GM21367 (cell line): ENCODE data around the gene STARD13.
A peak's percentile ranks its signal among the peaks of the same experiment; 100 is the strongest.
"Not testable (repeated sequence)": the region's sequence is repeated elsewhere in the genome, so short reads cannot be mapped to it uniquely, and the experiment has no call there.

Source experiments
- ATAC-seq: cut with Tn5 transposase; IDR thresholded peaks from one replicate; pipeline ENCODE4 v1.9.1; 2021; ENCODE audit not compliant: unreplicated experiment

STARD13 gene

DNA sequence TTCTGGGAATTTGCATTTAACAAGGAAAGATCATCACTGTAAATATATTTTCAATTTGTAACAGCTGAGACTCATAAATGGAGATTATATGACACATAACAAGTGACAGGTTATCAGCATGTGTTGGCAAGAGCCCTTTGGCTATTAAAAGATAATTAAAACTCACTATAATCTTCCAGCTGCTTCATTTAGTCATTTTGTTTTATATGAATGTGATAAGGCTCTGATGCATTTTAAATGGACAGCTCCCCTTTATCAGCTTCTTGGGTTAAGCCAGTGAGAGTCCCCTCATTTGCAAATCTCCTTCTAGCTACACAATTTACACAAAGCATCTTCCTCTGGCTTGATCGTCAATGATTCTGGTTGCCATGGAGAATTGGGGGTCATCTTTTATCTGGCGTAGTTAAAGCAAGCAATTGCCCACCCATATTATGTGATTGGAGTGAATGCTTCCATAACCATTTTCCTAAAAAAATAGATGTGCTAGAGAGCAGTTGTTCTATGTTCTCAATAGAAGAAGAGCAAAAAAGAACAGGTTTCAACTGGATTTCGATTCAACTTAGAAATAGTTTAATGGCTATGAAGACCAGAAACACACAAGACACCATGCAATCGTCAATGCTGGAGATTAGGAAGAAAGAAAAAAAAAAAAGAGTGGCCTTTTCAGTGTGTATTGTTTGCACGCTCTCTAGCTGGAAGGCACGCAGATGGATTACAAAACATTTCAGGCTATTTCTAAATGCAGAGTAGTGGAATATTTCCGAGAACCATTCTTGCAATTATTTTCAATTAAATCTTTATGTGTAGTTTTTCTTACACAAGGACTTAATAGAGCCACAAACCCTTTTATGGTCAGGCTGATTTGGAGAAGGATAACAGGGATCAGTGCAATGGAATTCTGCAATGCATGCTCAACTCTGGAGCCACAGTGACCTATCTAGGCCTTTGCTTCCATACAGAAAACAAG, 27.4 kb downstream of the STARD13 start:
- ATAC-seq = no peak

DNA sequence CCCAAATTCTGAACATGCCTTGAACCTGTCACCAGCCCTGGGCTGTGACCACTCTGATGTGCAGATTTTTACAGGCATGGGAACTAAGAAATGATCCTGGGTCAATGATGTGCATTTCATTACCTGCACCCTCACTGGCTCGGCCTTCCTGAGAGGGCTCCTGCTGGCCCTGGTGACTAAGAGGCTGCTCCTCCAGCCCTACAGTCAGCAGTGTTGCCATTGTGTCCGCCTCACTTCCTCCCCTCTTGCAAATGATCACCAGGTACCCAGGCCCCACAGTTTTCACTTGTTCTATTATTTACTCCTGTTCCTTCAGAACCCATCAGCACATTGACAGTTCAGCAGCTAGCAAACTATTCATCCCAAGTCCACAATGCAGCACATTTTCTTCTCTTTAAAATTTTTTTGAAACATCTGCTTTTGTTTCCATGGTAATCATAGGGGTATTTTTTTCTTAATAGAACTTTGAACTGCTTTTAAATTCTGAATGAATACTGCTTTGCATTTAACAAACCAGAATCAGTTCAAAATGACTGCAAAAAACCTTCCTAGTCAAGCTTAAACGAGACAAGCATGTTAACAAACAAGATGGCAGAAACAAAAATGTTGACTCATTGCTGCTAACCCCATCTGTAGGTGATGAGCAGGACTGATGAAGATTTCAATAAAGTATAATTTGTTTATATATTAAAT, 29.3 kb downstream of the STARD13 start:
- ATAC-seq = no peak

DNA sequence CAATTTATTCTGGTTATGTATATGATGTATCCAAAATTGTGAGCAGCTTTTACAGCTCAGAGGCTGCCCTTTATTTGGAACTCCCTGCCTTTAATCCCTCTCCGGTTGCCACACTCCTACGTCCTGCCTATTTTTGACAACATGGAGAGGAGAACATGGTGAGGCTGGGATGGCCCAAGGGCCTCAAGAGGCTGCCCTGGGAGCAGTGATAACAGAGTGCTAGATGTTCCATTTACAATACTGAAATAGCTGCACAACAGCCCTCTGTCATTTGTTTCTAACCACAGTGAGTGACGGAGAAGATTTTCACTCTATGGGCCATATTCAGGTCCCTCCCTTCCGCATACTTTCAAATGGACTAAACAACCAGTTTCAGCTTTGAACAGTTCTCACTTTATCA, 33.4 kb downstream of the STARD13 start:
- no peak for ATAC-seq

DNA sequence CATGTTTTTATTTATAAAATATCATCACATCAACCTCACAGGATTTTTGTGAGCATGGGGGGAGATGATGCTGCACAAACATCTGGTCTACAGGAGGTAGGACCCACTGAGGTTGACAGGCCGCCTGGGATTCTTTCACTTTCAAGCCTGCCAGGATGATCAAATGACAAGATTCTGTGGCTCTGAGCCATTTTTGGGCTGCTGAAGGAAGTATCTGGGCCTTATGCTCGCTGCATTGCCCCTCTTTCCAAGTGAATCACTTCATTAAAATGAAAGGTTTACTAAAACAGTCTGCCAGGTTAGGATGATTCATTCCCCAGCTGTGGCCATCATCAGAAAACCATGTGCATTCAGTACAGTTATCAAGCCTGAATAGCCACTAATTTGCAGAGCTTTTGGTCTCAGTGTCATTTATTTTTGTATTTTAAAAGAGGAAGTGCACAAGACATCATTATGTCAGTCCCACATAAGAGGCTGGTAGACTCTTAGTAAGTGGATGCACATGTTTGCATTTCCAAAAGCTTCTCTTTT, 34.4 kb downstream of the STARD13 start:
- ATAC-seq = peak; percentile 60

DNA sequence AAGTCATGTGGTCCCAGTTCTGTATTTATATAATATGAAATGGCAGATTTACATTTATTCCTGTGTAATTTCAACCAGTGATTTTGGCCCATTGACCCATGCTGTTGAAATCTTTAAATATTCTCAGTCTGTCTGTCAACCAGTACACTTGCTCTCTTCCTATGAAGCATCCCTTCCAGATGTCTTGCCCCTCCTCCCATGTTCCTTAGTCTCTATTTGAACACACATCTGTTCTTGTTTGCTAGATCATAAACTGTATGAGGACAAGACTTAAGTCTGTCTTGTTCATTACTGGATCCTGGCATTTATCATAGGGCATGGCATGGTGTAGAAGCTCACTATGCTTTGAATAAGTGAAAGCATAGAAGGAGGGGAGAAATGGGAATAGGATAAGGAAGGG, 34.9 kb downstream of the STARD13 start:
- ATAC-seq = no peak

DNA sequence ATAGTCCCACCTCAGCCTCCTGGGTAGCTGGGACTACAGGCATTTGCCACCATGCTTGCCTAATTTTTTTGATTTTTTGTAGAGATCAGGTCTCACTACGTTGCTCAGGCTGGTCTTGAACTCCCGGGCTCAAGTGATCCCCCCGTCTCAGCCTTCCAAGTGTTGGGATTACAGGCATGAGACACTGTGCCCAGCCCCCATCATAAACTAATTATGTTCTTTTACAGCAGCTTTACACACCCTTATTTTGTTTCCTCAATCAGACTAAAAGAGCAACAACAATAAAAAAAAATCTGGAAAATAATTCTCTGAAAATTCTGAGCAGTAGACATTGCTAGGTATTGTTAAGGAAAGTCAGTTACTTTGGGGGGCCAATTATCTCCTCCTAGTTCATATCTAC, 35.7 kb downstream of the STARD13 start:
- no peak for ATAC-seq

DNA sequence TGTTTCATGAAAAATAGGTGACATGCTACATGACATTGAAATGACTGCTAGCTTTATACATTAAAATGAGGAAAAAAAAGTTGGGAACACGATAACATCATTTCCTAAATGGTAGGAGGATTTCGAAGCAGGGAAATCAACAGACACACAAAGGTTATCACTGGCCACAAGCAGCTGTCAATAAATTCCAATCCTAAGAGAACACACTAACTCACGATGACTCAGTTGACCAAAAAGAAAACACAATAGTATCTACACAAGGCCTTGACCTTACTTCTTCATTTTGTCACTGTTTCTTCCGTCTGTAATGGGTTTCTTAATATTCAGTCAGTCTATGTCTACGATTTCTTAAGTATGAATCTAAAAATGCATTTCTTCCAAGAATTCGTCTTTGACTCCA, 36.5 kb downstream of the STARD13 start:
- no peak for ATAC-seq

DNA sequence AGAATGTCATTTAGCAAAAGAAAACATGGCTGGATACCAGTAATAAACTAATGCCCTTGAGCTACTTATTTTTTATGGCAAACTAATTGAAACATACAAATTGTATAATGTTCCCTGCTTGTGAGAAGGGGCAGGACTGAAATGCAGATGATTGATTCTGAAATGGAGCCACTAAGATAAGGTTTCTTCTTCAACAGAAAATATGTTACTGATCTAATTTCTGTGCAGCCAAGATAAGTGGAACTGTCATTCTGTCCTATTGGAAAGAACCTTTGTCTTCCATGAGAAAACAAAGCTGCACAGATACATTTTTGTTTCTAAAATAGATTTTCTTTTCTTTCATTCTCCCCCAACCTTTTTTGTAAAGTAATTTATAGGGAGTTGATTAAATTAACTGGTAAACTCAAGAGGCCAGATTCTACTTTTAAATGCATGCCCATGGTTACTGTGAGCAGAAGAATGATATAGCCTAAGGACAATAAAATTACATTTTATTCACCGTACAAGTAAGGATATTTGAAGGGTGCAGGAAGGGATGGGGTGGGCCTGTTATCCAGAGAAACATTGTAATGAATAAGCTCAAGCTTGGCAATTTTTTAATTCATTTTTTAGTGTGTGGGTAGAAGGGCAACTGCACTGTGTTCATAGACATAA, 39.9 kb downstream of the STARD13 start:
- ATAC-seq = no peak

DNA sequence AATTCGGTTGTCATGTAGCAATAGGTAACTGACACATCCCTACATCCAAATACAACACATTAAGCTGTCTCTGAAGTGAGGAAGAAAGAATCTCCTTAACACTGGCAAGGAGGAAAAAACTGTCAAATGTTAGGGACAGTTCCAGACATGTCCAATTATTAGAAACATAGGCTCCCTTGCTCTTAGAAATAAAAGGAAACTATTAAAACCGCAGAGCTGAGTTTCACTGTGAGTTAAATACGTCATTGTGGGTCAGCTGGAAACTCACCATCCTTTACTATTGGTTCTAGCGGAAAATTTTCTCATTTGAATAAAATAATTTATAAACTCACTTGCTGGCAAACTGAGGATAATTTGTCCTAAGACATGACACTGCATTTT, 40.7 kb downstream of the STARD13 start:
- no peak for ATAC-seq

DNA sequence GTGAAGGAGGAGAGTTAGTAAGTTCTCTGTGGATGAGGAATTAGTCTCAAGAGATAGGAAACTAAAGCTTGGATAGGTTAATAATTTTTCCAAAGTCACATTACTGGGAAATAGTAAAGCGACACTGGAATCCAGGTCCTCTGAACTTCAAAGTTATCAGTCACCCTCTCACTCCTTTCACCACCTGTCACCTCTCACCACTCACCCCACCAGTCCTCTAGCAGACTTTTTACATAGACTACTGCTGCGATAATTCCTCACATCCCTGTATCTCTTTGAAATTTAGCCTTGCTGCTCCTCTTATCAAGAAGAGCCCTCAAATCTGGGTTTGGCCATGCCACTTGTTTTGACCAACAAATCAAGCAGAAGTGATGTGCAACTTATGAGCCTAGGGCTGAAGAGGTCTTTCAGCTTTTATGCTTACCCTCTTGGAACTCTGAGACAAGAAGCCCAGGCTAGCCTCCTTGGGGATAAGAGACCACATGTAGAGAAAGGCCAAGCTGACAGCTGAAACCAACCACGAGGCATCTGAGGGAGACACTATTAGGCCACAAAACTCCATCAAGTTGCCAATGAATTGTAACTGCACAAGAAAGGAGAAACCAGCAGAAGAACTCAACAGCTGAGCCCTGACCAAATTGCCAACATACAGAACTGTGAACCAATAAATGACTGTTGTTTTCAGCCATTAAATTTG, 41.2 kb downstream of the STARD13 start:
- no peak for ATAC-seq

DNA sequence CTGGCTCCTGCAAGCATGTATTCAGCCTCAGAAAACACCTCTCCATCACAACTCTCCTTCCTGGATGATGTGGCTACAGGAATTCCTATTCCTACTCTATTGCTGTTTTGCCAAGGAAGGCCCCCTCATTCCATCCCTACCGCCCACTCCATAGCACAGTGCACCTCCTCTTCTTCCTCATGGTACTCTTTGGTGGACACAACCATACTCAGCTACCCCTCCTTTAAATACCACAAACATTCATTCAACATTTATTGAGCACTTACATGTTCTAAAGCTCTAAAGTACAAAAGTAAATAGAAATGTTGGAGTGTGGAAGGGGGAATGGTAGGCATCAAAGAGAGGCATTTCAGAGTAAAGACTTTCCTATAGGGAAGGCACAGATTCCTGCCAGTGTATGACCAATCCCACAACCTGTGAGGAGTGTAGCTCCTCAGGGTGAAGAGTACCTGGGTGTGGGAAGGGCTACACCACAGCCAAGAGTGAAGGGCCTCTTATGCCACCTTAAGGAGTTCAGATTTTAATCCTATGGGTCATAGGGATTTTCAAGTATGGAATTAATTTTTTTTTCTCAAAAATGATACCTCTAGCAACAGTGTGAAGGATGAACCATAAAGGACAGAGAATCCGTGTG, 42.5 kb downstream of the STARD13 start:
- no peak for ATAC-seq

DNA sequence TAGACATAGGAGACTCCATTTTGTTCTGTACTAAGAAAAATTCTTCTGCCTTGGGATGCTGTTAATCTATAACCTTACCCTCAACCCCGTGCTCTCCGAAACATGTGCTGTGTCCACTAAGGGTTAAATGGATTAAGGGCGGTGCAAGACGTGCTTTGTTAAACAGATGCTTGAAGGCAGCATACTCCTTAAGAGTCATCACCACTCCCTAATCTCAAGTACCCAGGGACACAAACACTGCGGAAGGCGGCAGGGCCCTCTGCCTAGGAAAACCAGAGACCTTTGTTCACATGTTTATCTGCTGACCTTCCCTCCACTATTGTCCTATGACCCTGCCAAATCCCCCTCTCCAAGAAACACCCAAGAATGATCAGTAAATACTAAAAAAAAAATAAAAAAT, 43.2 kb downstream of the STARD13 start:
- not testable (repeated sequence) for ATAC-seq

DNA sequence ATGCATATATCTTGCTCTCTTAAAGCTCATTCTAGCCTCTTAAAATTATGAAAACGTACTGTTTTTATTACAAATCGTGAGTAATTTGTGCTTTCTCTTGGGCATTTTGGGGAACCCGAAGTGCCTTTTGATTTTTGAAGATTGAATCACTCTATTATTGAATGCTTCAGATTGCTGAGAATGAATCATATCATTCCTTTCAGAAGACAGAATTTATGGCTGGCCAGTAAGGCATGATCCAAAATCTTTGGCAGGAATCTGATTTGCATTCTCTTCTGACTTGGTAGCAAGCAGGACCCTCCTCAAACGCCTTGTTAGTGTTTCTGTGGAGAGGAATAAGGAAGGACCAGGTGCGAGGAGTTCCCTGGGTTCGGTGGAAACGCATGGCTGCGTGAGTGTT, 49.5 kb downstream of the STARD13 start:
- no peak for ATAC-seq

DNA sequence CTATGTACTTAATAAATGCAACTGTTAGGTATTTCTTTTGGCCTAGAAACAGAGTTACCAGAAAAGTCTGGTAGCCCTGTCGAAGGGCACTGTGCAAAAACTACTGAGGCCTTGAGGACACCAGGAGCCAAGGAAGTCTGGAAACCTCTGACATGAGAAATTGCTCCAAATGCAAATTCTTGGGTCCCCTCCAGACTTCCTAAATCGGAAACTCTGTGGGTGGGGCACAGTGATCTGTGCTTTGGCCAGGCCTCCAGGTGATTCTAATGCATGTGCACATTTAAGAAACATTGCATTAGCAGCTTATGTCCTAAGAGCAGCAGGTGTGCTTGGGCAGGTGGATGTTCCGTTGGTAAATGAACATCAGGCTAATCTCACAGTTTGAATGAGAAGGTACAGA, 50.0 kb downstream of the STARD13 start:
- ATAC-seq = no peak

DNA sequence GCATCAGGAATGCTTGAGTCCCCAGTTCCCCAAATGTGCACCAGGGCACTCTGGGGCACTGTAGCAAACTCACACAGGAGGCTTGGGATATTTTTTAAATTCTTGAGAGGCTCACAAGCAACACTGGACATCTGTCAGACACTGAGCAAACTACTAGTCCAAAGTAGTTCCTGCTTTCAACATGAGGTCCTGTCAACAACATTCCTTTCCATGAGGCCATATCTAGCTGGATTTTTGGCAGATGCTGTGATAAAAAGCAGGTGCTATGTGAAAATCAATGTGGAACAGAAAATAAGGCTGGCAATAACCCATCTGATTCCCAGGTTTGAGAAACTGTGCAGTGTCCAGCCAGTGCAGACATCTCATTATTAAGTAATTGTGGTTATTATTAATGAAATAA, 50.5 kb downstream of the STARD13 start:
- ATAC-seq = no peak

DNA sequence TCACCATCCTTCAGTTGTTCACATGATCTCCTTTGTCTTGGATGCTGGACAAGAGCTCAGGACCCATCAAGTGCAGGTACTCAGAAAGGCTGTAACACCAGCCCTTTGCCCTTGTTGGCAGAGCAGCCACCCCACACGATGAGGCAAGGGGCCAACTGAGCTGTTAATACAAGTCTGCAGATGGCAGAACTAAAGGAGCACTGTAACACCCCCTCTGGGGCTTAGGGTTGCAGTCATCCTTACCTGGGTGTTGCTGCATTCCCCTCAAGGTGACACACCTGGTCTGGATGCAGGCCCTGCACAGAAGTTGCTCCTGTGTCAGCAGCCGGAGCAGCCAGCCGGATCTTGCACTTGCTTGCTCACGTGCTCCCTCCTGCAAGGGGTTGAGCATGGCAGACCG, 52.0 kb downstream of the STARD13 start:
- ATAC-seq = no peak

DNA sequence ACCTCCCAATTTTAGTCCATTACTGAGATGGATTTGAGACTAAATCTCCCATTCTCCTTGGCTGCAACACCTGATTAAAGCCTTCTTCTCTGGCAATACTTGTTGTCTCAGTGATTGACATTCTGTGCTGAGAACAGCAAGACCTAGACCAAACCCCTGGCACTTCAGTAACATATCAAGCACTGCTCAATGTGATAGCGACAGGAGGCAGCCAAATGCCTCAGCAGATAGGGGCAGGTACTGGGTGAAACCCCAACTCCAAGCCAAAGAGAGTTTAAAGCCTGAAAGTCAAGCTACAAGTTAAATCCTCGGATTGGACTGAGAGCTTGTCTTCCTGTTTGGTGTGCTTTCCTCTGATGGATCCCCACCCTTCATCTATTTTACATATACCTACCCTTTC, 52.7 kb downstream of the STARD13 start:
- no peak for ATAC-seq

DNA sequence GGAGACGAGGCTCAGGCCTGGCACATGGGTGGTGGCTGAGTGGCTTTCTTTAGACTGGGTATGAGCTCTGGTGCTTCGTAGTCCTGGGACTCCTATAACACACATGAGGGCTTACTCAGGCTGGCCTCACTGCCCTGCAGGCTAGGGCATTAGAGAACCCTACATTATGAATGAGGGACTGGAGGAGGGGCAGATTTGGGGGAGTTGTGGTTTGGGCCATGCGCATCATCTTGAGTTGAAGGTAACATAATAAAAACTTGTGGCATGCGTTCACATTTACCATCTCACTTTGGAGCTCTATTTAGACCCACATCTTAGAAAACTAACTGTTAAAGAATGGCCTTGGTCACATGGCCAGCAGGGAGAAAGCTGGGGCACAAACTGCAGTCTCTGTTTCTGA, 54.2 kb downstream of the STARD13 start:
- ATAC-seq = no peak

DNA sequence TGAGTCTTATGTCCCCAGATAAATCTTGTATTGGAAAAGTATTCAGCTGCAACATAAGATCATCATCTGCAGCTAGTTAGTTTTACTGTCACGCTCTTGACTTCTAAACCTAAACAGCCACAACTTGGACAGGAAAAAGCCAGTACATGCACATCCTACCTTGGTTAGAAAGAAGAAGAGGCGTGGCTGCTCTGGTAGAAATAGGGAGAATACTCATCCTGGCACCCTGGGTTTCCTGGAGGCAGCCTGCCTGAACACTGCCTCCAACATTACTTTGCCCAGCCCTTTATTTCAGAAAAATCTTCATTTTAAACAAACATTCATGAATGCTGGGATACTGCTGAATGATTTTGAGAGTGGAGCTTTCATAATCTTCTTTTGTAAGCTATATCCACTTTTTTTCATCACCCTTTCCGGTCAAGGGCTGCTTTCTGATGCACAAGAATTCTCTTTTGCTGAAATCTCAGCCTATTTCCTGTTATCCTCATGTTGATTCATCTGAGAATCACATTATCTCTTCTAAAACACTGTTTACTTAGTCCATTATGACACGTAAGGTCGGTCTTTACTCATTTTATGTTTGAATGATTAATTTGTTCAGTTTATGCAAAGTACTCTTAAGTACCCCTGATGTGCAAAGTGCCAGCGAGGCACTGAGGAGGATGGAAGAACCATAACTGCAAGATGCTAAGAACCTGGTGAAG, 55.2 kb downstream of the STARD13 start:
- ATAC-seq = no peak
